ENCODE data around the gene SGTA.

- TF ChIP-seq CTCF (IDR thresholded peaks at IDR 0.05; ENCODE audit: insufficient read depth, low read length) (no peak), REST (IDR thresholded peaks at IDR 0.05; ENCODE audit: insufficient replicate concordance, low read depth) (peak; percentile 100), POLR2AphosphoS5 (IDR thresholded peaks at IDR 0.05; ENCODE audit: low read depth) (peak; percentile 34; the same call in 1 of the 2 replicates)
Observed at GRCh38 chr19:2739602-2740313, 43.3 kb downstream of the SGTA start, which contains the start of gene SLC39A3.
